GM12878 (cell line): ENCODE results near the gene NAV3. TPM values are rescaled to one million over a fixed set of nuclear protein-coding genes. Genes with fewer than 3 reads are reported as not detected.

Experiments
- ATAC-seq: fragments of 200-7000 bp; cut with Tn5 transposase; 3 replicates; pipeline ENCODE4 v1.9.1; 2020; ENCODE audit warnings: mild to moderate bottlenecking, moderate library complexity
- BruUV-seq: library from RNA; stranded (reverse); fragments of 400-500 nt; replicated peaks from 2 replicates; lab custom pipeline; 2021; lab: Mats Ljungman, UMichigan
- CTCF ChIA-PET: fragments of 300-600 bp; sonication (Branson Sonifier 250); formaldehyde crosslinking; extraction: SDS; loops from one replicate; lab custom pipeline; 2021; ENCODE audit warnings: inconsistent platforms; lab: Yijun Ruan, JAX
- POLR2A ChIA-PET: fragments of 350-600 bp; formaldehyde crosslinking; extraction: SDS; loops from one replicate; lab custom pipeline; 2021; ENCODE audit warnings: inconsistent platforms; lab: Charles Lee
- RAD21 ChIA-PET: fragments of 300-600 bp; sonication (Branson Sonifier 250); formaldehyde crosslinking; loops from one replicate; lab custom pipeline; 2023; ENCODE audit warnings: antibody characterized with exemption; ENCODE audit not compliant: unreplicated experiment; lab: Charles Lee
- SMC1A ChIA-PET: fragments of 300-600 bp; sonication (Branson Sonifier 250); formaldehyde crosslinking; loops from one replicate; lab custom pipeline; 2023; ENCODE audit not compliant: unreplicated experiment, uncharacterized antibody; lab: Charles Lee
- DNase-seq: peaks from one replicate; pipeline ENCODE4 v3.0.0-alpha.2; 2011; ENCODE audit warnings: low read depth, low spot score
- FAIRE-seq: peaks from 3 replicates; lab custom pipeline; 2011; peaks lifted over from hg19 to GRCh38; lab: Jason Lieb, UNC
- H2AFZ ChIP-seq: 2 replicates; pipeline ENCODE4 v1.6.0; 2011; ENCODE audit warnings: low read depth, low read length, control low read depth; ENCODE audit not compliant: control insufficient read depth
- H3K27ac ChIP-seq: 2 replicates; pipeline ENCODE4 v1.5.1; 2011; ENCODE audit warnings: control low read depth; ENCODE audit not compliant: control insufficient read depth, insufficient read depth
- H3K27me3 ChIP-seq, 2 experiments: replicated peaks in 1 of 2; 2 replicates each; pipeline versions ENCODE4 v1.6.0 to v1.6.1; 2011; ENCODE audit warnings: low read length in 1 of 2; ENCODE audit not compliant: control insufficient read depth in 2 of 2, insufficient read depth in 2 of 2
- H3K36me3 ChIP-seq, 2 experiments: 2 replicates each; pipeline ENCODE4 v1.5.1; 2011; ENCODE audit warnings: low read length in 1 of 2; ENCODE audit not compliant: control insufficient read depth in 2 of 2, insufficient read depth in 2 of 2
- H3K4me1 ChIP-seq: 2 replicates; pipeline ENCODE4 v1.6.1; 2011; ENCODE audit warnings: mild to moderate bottlenecking, low read length, moderate library complexity, mixed read lengths; ENCODE audit not compliant: control insufficient read depth, insufficient read depth
- H3K4me2 ChIP-seq: 2 replicates; pipeline ENCODE4 v1.6.0; 2011; ENCODE audit warnings: control low read depth; ENCODE audit not compliant: control insufficient read depth, insufficient read depth
- H3K4me3 ChIP-seq: fragments of 200-600 bp; sonication (generic); 2 replicates; pipeline ENCODE4 v1.5.1; 2016
- H3K79me2 ChIP-seq: 2 replicates; pipeline ENCODE4 v1.6.0; 2011; ENCODE audit warnings: low read length; ENCODE audit not compliant: control insufficient read depth, insufficient read depth
- H3K9ac ChIP-seq: 2 replicates; pipeline ENCODE4 v1.8.0; 2011; ENCODE audit warnings: low read length, control low read depth, mixed read lengths; ENCODE audit not compliant: control insufficient read depth, insufficient read depth
- H3K9me3 ChIP-seq: replicated peaks from 3 replicates; pipeline ENCODE4 v1.5.1; 2011; ENCODE audit warnings: mild to moderate bottlenecking, low read length; ENCODE audit not compliant: control insufficient read depth, insufficient read depth
- H4K20me1 ChIP-seq: 2 replicates; pipeline ENCODE4 v1.6.0; 2011; ENCODE audit not compliant: control insufficient read depth, insufficient read depth
- BMI1 ChIP-seq: fragments of 450-650 bp; IDR thresholded peaks from 2 replicates; pipeline ENCODE4 v1.6.1; 2016; ENCODE audit warnings: mild to moderate bottlenecking, moderate library complexity, borderline replicate concordance
- GATAD2B ChIP-seq: fragments of 450-650 bp; conservative IDR thresholded peaks from 2 replicates; pipeline ENCODE4 v1.6.1; 2017; ENCODE audit warnings: low read depth, mild to moderate bottlenecking, moderate library complexity
- IKZF1 ChIP-seq: fragments of 450-650 bp; conservative IDR thresholded peaks from 2 replicates; pipeline ENCODE4 v1.6.1; 2017; ENCODE audit warnings: antibody characterized with exemption, mild to moderate bottlenecking
- JUND ChIP-seq: IDR thresholded peaks from 2 replicates; pipeline ENCODE4 v1.6.1; 2012; ENCODE audit warnings: low read depth, mild to moderate bottlenecking, low read length, improper control_type of control experiment, moderate library complexity
- MYB ChIP-seq: fragments of 150-350 bp; IDR thresholded peaks from 2 replicates; pipeline ENCODE4 v1.6.1; 2014; ENCODE audit warnings: mild to moderate bottlenecking, low read depth, low read length, borderline replicate concordance
- POLR2AphosphoS2 ChIP-seq: IDR thresholded peaks from 2 replicates; pipeline ENCODE4 v1.6.1; 2011; ENCODE audit warnings: low read depth, mild to moderate bottlenecking, low read length, improper control_type of control experiment, moderate library complexity
- SUPT20H ChIP-seq: IDR thresholded peaks from 2 replicates; pipeline ENCODE4 v1.6.1; 2011; ENCODE audit warnings: low read depth, mild to moderate bottlenecking, low read length, moderate library complexity, borderline replicate concordance; ENCODE audit not compliant: control insufficient read depth
- ZSCAN29 ChIP-seq: fragments of 450-650 bp; IDR thresholded peaks from 2 replicates; pipeline ENCODE4 v1.6.1; 2017; ENCODE audit warnings: mild to moderate bottlenecking, moderate library complexity
- in situ Hi-C: fragments of 300-500 bp; cut with MboI; formaldehyde crosslinking; loops from 9 replicates; pipeline ENCODE4 v1.14.3; 2018; ENCODE audit warnings: mixed read lengths
- intact Hi-C: fragments of 100-400 bp; cut with micrococcal nuclease; formaldehyde crosslinking; loops from one replicate; pipeline ENCODE4 v1.14.2; 2022; ENCODE audit not compliant: unreplicated experiment
- polyA plus RNA-seq, 11 experiments: library from polyadenylated mRNA; depleted of rRNA in 4 of 11; unstranded in 6 of 11; stranded (reverse) in 5 of 11; fragments of >200 nt; fragmentation: Nextera tagmentation in 4 of 11; fragmentation: Illumina TruSeq in 1 of 11; extraction: Ambion mirVana in 4 of 11; extraction: Trizol in 1 of 11; gene quantifications; 1 replicate in 1 of 11; 2 replicates in 10 of 11; pipeline versions ENCODE4 v1.2.1 to v1.2.3, GENCODE V29; 2011 to 2016; ENCODE audit warnings: inconsistent platforms in 2 of 11, missing spikeins in 2 of 11, low read depth in 1 of 11
- total RNA-seq, 4 experiments: library from RNA; depleted of rRNA in 3 of 4; stranded (reverse); fragments of >200 nt in 3 of 4; fragmentation: Illumina TruSeq in 1 of 4; extraction: Trizol in 1 of 4; gene quantifications; 2 replicates each; pipeline versions ENCODE4 v1.2.1 to v1.2.3, GENCODE V29; 2013 to 2021
- TF ChIP-seq, protein P1 (sequence below): IDR thresholded peaks from 2 replicates; pipeline ENCODE4 v1.6.1; 2011; ENCODE audit warnings: mild to moderate bottlenecking, low read depth, low read length, moderate library complexity; ENCODE audit not compliant: insufficient replicate concordance

Gene NAV3
- total and polyA plus RNA-seq, 10 of the 15 experiments (the other 5 are each of a cell fraction or from before 2014, with no cell fraction given) = 0.05 to 0.51 (median 0.22) TPM; not detected in 1

DNA sequence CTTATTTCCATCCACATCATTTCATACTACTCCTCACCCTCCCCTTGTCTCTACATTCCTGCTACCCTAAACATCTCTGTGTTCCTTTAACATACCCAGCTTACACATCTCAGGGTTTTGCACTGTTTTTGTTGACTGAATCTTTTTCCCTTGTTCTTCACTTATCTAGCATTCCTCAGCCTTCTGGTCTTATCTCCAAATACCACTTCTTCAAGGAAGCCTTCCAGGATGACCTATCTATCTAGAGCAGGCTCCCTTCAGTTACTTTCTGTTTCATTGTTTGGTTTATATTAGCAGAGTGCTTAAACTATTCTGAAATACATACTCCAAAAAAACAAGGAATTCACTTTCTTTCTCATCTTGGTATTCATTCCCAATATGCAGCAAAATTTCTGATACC lies 353.1 kb downstream of the NAV3 start:
- Histone ChIP-seq H3K9me3 (no peaks in the 10 kb centered on the region), H3K4me3 (no peak overlapping the region), H3K4me2 (no peak overlapping the region), H3K27ac (no peak overlapping the region), H2AFZ (no peak overlapping the region), H3K36me3 (no peaks in the 10 kb centered on the region), H3K4me1 (no peaks in the 10 kb centered on the region), H3K79me2 (no peaks in the 10 kb centered on the region), H3K9ac (no peak overlapping the region), H3K27me3 (no peaks in the 10 kb centered on the region), H4K20me1 (no peaks in the 10 kb centered on the region)
- ChIA-PET SMC1A (no interaction called here), CTCF (no interaction called here), POLR2A (no interaction called here), RAD21 (no interaction called here)
- ATAC-seq (no peak), DNase-seq (no peak), FAIRE-seq (no peak)
- no peak for TF ChIP-seq SUPT20H
- TF ChIP-seq, protein P1, sequence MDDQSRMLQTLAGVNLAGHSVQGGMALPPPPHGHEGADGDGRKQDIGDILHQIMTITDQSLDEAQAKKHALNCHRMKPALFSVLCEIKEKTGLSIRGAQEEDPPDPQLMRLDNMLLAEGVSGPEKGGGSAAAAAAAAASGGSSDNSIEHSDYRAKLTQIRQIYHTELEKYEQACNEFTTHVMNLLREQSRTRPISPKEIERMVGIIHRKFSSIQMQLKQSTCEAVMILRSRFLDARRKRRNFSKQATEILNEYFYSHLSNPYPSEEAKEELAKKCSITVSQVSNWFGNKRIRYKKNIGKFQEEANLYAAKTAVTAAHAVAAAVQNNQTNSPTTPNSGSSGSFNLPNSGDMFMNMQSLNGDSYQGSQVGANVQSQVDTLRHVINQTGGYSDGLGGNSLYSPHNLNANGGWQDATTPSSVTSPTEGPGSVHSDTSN = no peak
- TF ChIP-seq MYB = no peak
- no peak for TF ChIP-seq JUND
- TF ChIP-seq ZSCAN29 = no peak
- no peak for TF ChIP-seq BMI1
- no peak for TF ChIP-seq IKZF1
- no peak for TF ChIP-seq POLR2AphosphoS2
- no peak for TF ChIP-seq GATAD2B
- in situ Hi-C loops = no loop called here
- intact Hi-C loops = no loop called here
- BruUV-seq = no TSS peak
